Adipocyte (in vitro differentiated cells): ENCODE results near the gene MS4A14.

Experiments used
- DNase-seq: peaks from one replicate; pipeline ENCODE4 v3.0.0-alpha.2; 2015; ENCODE audit warnings: low read depth
- H3K27me3 ChIP-seq: replicated peaks from 2 replicates; pipeline ENCODE4 v1.7.0; 2013; ENCODE audit warnings: mild to moderate bottlenecking, low read length, moderate library complexity; ENCODE audit not compliant: control insufficient read depth, insufficient read depth
- H3K36me3 ChIP-seq: 2 replicates; pipeline ENCODE4 v1.7.0; 2013; ENCODE audit warnings: low read length, mild to moderate bottlenecking, moderate library complexity; ENCODE audit not compliant: control insufficient read depth, insufficient read depth, severe bottlenecking
- H3K4me1 ChIP-seq: 2 replicates; pipeline ENCODE4 v1.7.0; 2013; ENCODE audit warnings: mild to moderate bottlenecking, low read length, moderate library complexity; ENCODE audit not compliant: control insufficient read depth, insufficient read depth
- H3K4me3 ChIP-seq: 2 replicates; pipeline ENCODE4 v1.7.0; 2013; ENCODE audit warnings: mild to moderate bottlenecking, low read length, moderate library complexity
- H3K9ac ChIP-seq: 2 replicates; pipeline ENCODE4 v1.7.0; 2013; ENCODE audit warnings: mild to moderate bottlenecking, low read length, moderate library complexity
- H3K9me3 ChIP-seq: 2 replicates; pipeline ENCODE4 v1.7.0; 2013; ENCODE audit warnings: mild to moderate bottlenecking, low read length, moderate library complexity; ENCODE audit not compliant: control insufficient read depth

The MS4A14 gene

DNA sequence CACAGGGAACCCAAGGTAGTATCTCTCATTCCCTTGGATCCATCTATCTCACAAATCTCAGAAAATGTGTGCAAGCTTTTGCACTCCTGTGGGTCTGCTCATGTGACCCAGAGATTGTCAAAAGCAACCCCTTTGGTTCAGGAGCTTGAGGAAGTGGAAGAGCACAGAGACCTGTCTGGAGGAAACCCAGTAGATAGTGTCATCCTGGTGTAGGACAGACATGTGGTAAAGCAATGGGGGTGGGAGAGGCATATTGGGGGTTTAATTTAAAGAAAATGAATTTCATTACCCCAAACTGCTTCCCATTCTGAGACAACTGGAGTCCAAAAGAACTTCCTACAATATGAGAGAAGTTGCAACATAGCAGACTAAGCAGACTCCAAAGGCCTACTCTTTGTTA, 5.8 kb upstream of the MS4A14 start:
- H3K4me3 ChIP-seq = no peak overlapping the region
- H3K9me3 ChIP-seq = no peaks in the 10 kb centered on the region
- H3K9ac ChIP-seq = no peak overlapping the region
- no peak for DNase-seq
- peaks cover 10% of the 10 kb centered on the region for H3K4me1 ChIP-seq
- no peaks in the 10 kb centered on the region for H3K36me3 ChIP-seq
- H3K27me3 ChIP-seq = no peaks in the 10 kb centered on the region

DNA sequence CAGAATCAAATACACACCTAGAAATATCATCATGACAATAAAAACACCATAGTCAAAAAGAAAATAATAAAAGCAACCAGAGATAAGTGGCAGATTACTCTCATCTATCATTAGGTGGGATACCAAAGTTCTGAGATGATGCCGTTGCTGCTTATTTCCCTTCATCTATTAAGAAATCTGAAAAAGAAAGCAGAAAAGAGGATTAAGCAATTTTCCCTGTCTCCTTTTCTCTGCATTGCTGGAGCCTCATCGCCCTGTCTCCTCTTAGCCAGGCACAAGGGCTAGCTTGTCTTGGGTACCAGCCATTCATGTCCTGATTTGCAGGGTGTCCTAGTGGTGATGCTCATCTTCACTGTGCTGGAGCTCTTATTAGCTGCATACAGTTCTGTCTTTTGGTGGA, 3.9 kb upstream of the MS4A14 start:
- H3K4me1 ChIP-seq = peaks cover 11% of the 10 kb centered on the region
- H3K9ac ChIP-seq = no peak overlapping the region
- no peak overlapping the region for H3K4me3 ChIP-seq
- no peak for DNase-seq
- H3K36me3 ChIP-seq = no peaks in the 10 kb centered on the region
- H3K9me3 ChIP-seq = no peaks in the 10 kb centered on the region
- no peaks in the 10 kb centered on the region for H3K27me3 ChIP-seq

DNA sequence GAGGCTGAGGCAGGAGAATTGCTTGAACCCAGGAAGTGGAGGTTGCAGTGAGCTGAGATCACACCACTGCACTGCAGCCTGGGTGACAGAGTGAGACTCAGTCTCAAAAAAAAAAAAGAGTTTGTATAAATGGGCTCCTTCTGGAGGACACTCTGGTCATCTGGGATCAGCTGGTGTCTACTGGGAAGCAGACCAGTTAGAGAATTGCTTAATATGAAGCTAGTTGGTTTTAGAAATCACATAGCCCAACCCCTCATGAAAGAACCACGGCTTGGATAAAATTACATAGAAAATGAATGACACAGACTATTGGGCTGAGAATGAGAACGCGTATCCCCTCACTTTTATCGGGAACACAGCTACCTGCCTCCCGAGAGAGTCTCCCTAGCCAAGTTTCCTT, 3.2 kb upstream of the MS4A14 start:
- H3K4me3 ChIP-seq = no peak overlapping the region
- H3K9ac ChIP-seq = no peak overlapping the region
- DNase-seq = no peak

DNA sequence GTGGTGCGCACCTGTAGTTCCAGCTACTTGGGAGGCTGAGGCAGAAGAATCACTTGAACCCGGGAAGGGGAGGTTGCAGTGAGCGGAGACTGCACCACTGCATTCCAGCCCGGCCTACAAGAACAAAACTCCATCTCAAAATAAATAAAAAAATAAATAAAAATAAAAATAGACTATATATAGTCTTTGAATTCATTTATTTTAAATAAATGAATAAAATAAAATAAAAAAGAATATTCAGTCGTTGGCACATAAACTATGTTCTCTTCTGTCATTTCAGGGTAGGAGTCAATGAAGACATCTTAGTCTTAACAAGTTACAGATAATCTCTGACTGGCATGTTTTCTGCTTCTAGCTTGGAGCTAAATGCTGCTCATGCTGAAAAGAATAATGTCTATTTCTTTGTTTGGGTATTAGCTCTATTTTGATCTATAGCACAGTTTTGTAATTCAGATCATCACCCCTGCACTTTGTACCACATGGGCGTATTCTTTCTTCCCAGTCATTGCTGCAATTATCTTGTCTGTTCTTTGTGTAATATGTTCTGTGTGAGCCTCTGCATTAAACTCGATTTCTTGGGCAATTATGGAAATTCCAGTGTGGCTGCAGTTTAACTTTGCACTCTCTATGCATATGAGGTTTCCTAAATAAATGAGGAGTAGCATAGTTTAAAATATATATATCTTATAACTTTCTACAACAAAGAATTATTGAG, 1.4 kb upstream of the MS4A14 start:
- no peaks in the 10 kb centered on the region for H3K9me3 ChIP-seq

More for the DNA sequence above, 3.2 kb upstream of the MS4A14 start:
- Histone ChIP-seq H3K36me3 (no peaks in the 10 kb centered on the region), H3K9me3 (no peaks in the 10 kb centered on the region), H3K4me1 (peaks cover 11% of the 10 kb centered on the region), H3K27me3 (no peaks in the 10 kb centered on the region)

DNA sequence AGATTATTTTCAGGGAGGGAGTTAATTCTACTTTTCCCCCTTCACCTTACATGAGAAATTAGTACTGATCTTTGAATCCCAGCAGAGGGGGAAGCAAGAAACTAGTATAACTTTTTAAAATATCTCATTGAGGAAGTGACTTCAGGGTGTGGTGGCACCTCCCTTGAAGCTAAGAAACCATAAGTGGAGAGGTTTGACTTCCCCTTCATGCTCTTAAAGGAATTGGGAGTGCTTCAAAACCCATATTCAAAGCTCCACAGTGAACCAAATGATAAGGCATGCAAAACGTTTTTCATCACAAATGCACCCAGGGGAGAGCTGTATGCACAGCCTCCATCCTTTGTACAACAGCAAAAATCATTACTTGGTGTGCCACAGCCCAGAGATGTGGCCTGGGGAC, 540 bp downstream of the MS4A14 start:
- Histone ChIP-seq H3K36me3 (no peaks in the 10 kb centered on the region), H3K4me3 (no peak overlapping the region), H3K9ac (no peak overlapping the region), H3K27me3 (no peaks in the 10 kb centered on the region), H3K9me3 (no peaks in the 10 kb centered on the region), H3K4me1 (peaks cover 11% of the 10 kb centered on the region)
- no peak for DNase-seq

More for the DNA sequence above, 1.4 kb upstream of the MS4A14 start:
- no peaks in the 10 kb centered on the region for H3K27me3 ChIP-seq
- DNase-seq = no peak
- peak overlapping the region; percentile 20 for H3K9ac ChIP-seq
- H3K4me3 ChIP-seq = no peak overlapping the region
- no peaks in the 10 kb centered on the region for H3K36me3 ChIP-seq
- peaks cover 11% of the 10 kb centered on the region for H3K4me1 ChIP-seq

DNA sequence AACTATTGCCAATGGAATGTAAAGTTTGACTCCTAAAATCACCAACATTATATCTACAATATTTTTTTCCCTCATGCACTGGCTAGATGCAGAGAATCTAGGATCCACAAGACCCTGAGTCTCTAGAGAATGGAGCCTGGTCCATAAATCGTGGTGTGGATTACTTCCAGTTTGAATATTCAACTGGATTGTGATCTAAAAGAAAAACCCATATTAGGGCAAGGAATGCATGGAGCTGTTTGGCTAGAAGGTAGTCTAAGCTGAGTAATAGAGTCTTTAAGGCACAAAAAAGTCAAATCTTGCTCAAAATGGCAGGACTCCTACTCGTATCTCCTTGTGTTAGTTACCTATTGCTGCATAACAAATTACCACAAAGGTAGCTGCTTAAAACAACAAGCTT, 23.8 kb downstream of the MS4A14 start:
- Histone ChIP-seq H3K4me1 (no peaks in the 10 kb centered on the region), H3K36me3 (no peaks in the 10 kb centered on the region), H3K9me3 (peaks cover 7% of the 10 kb centered on the region), H3K9ac (no peak overlapping the region), H3K27me3 (no peaks in the 10 kb centered on the region), H3K4me3 (no peak overlapping the region)
- no peak for DNase-seq

DNA sequence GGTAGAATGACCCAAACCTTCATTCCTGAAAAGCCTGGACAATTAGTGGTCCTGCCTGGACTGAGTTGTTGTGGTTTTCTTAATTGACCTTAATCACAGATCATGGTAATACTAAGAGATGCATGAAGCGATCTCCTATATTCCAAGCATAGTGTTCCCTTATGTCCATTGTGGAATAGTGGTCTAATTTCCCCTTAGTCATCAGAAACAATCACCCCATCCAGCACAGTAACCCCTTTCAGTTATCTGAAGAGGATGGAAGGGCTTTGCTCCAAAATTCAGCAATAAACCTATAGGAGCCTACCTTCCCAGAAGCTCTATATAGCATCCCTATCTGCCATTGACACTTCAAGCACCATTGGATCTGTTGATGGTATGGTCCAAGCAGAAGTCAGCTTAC, 26.4 kb downstream of the MS4A14 start:
- DNase-seq = no peak
- Histone ChIP-seq H3K9ac (no peak overlapping the region), H3K27me3 (no peaks in the 10 kb centered on the region), H3K4me1 (no peaks in the 10 kb centered on the region), H3K36me3 (no peaks in the 10 kb centered on the region), H3K9me3 (peaks cover 7% of the 10 kb centered on the region), H3K4me3 (no peak overlapping the region)

DNA sequence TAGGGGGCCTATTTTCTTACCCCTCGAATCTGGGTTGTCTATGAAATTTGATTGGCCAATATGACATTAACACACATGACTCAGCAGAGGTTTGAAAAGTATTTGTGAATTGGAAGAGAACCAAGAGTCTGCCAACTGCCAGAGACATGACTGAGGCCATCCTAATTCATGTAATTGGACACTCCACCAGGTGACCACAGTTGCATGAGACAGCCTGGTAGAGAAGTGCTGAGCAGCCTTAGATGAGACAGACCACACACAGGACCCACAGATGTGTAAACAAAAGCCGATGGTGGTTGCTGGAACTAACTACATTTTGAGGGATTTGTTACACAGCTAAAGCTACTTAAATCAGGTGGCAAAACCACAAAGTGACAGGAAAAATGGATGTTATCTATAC, 32.3 kb downstream of the MS4A14 start:
- DNase-seq = no peak
- Histone ChIP-seq H3K4me1 (no peaks in the 10 kb centered on the region), H3K9me3 (no peaks in the 10 kb centered on the region), H3K4me3 (no peak overlapping the region), H3K36me3 (no peaks in the 10 kb centered on the region), H3K27me3 (no peaks in the 10 kb centered on the region), H3K9ac (no peak overlapping the region)

DNA sequence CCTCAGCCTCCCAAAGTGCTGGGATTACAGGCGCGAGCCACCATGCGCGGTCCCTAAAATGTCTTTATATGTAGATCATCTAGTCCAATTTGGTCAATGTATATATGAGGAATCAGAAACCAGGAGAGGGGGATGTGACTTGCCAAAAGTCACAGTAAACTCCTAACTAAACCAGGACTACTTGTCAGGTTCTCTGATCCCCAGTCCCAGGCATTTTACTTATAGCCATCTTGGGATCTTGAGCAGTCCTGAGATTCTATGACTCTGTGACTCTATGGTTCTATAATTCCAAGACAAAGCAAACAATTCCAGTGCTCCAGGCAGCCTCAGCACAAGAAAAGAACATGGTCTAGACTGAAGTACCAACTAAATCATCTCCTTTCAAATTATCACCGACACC, 33.0 kb downstream of the MS4A14 start, which contains the start of gene MS4A5:
Gene MS4A5 (plus strand): TSS at position 301 of the 400 bp plus-strand sequence. CDS start 103 bp downstream, outside the sequence.
- Histone ChIP-seq H3K4me3 (no peak within 1 kb of the TSS), H3K4me1 (no peaks in the 10 kb centered on the region), H3K36me3 (no peaks in the 10 kb centered on the region), H3K27me3 (no peaks in the 10 kb centered on the region), H3K9me3 (no peaks in the 10 kb centered on the region), H3K9ac (no peak within 1 kb of the TSS)
- DNase-seq = no peak

DNA sequence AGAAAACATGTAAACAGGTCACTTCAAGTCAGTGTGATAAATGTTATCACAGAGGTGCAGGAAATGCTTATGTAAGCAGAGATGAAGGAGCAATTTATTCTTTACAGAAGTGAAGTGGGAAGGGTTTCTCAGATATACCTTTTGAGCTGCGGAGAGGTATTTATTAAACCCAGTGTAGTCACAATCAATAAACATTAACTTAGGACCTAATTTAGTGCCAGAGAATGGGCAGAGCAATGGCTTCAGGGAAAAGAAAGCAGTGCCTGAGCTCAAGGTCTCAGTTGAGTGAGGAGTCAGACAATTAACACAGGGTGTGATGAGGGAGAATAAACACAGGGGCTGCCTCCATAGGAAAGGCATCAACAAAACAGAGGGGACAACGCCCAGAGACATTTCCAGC, 35.0 kb downstream of the MS4A14 start:
- DNase-seq = no peak
- H3K9ac ChIP-seq = no peak overlapping the region
- H3K4me3 ChIP-seq = no peak overlapping the region
- no peaks in the 10 kb centered on the region for H3K36me3 ChIP-seq
- H3K4me1 ChIP-seq = no peaks in the 10 kb centered on the region
- no peaks in the 10 kb centered on the region for H3K9me3 ChIP-seq
- no peaks in the 10 kb centered on the region for H3K27me3 ChIP-seq

DNA sequence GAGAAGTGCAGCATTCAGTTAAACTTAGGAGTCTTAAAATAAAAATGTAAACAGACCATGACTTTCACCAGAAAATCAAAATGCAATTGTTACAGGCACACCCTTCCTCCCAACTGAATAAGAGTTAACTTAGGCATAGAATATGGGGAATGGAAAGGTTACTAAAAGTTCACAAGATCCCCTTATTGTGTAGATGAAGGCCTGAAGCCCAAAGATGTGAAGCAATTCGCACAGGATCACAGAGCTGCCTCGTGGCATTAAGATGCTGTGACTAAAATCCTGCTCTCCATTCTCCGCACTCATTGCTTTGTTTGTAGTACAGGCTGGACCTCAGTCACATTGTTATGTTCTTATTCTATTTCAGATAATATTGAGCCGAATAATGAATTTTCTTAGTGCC, 37.1 kb downstream of the MS4A14 start:
- Histone ChIP-seq H3K4me1 (no peaks in the 10 kb centered on the region), H3K4me3 (no peak overlapping the region), H3K36me3 (no peaks in the 10 kb centered on the region), H3K9ac (no peak overlapping the region), H3K9me3 (no peaks in the 10 kb centered on the region), H3K27me3 (no peaks in the 10 kb centered on the region)
- DNase-seq = no peak

DNA sequence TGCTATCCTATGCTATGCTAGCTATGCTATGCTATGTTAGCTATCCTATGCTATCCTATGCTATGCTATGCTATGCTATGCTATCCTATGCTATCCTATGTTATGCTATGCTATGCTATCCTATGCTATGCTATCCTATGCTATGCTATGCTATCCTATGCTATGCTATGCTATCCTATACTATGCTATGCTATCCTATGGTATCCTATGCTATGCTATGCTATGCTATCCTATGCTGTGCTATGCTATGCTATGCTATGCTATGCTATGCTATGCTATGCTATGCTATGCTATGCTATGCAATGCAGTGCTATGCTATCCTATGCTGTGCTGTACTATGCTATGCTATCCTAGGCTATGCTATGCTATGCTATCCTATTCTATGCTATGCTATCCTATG, 50.8 kb downstream of the MS4A14 start:
- H3K4me3 ChIP-seq = no peak overlapping the region
- H3K9me3 ChIP-seq = no peaks in the 10 kb centered on the region
- H3K27me3 ChIP-seq = no peaks in the 10 kb centered on the region
- H3K4me1 ChIP-seq = no peaks in the 10 kb centered on the region
- no peaks in the 10 kb centered on the region for H3K36me3 ChIP-seq
- DNase-seq = no peak
- H3K9ac ChIP-seq = no peak overlapping the region
